ENCODE data around the gene TRPC1. TPM values are rescaled to one million over a fixed set of nuclear protein-coding genes. Genes with fewer than 3 reads are reported as not detected.

TRPC1 gene
- total RNA-seq, 1 experiment from 2014 or later = 3.8 TPM

- intact Hi-C loops (cut with micrococcal nuclease; ENCODE audit: unreplicated experiment) = loop anchor here (1.0 to 5.0 kb wide), 4 partner anchors 103 to 242 kb away; no protein-coding TSS in a partner anchor
- DNase-seq = peak; percentile 61 to 81
- Histone ChIP-seq H3K4me3 (no peak overlapping the region), H3K9me2 (ENCODE audit: insufficient read depth) (no peaks in the 10 kb centered on the region), H3K27me3 (ENCODE audit: insufficient read depth, low read depth) (no peaks in the 10 kb centered on the region), H3K79me2 (ENCODE audit: low read depth) (no peaks in the 10 kb centered on the region), H2AFZ (no peak overlapping the region), H3K9me3 (ENCODE audit: insufficient read depth, low read depth) (no peaks in the 10 kb centered on the region), H4K20me1 (ENCODE audit: insufficient read depth) (no peaks in the 10 kb centered on the region), H3F3A (ENCODE audit: insufficient read depth, low read depth) (no peaks in the 10 kb centered on the region), H3K27ac (no peak overlapping the region), H3K4me2 (no peak overlapping the region), H3K4me1 (replicated peaks; ENCODE audit: insufficient read depth) (no peaks in the 10 kb centered on the region), H3K36me3 (ENCODE audit: low read depth) (no peaks in the 10 kb centered on the region)
- ChIA-PET CTCF (interaction anchor here (0.6 to 1.7 kb wide), 16 partner anchors 28 to 846 kb away, joined by 3 to 11 read pairs (median 4); partner anchors contain the start of gene U2SURP), POLR2A (ENCODE audit: unreplicated experiment) (no interaction called here)
- TF ChIP-seq EZH2 (IDR thresholded peaks at IDR 0.05; ENCODE audit: low read depth) (no peak), CTCF (conservative IDR thresholded peaks at IDR 0.05) (peak; percentile 90)
- no TSS peak for BruUV-seq (replicated peaks)
Observed at GRCh38 chr3:142828703-142829305, 105.0 kb downstream of the TRPC1 start.

GRCh38 chr3:142837526-142837925 lies 113.7 kb downstream of the TRPC1 start:
- Histone ChIP-seq H2AFZ (no peak overlapping the region), H3K9me2 (ENCODE audit: insufficient read depth) (no peaks in the 10 kb centered on the region), H3K9me3 (ENCODE audit: insufficient read depth, low read depth) (no peaks in the 10 kb centered on the region), H3K79me2 (ENCODE audit: low read depth) (no peaks in the 10 kb centered on the region), H3K4me3 (no peak overlapping the region), H3K4me1 (replicated peaks; ENCODE audit: insufficient read depth) (no peaks in the 10 kb centered on the region), H3K4me2 (no peak overlapping the region), H3K36me3 (ENCODE audit: low read depth) (no peaks in the 10 kb centered on the region), H4K20me1 (ENCODE audit: insufficient read depth) (no peaks in the 10 kb centered on the region), H3K27ac (no peak overlapping the region), H3F3A (ENCODE audit: insufficient read depth, low read depth) (no peaks in the 10 kb centered on the region), H3K27me3 (ENCODE audit: insufficient read depth, low read depth) (no peaks in the 10 kb centered on the region)
- BruUV-seq (replicated peaks) = no TSS peak
- ChIA-PET CTCF (no interaction called here), POLR2A (ENCODE audit: unreplicated experiment) (no interaction called here)
- TF ChIP-seq CTCF (conservative IDR thresholded peaks at IDR 0.05) (no peak), EZH2 (IDR thresholded peaks at IDR 0.05; ENCODE audit: low read depth) (no peak)
- DNase-seq = no peak
- intact Hi-C loops (cut with micrococcal nuclease; ENCODE audit: unreplicated experiment) = no loop called here

GRCh38 chr3:142839831-142840230 lies 116.0 kb downstream of the TRPC1 start:
- intact Hi-C loops (cut with micrococcal nuclease; ENCODE audit: unreplicated experiment) = loop anchor here (5.0 kb wide), 1 partner anchor 57 kb away; no protein-coding TSS in a partner anchor
- no peaks in the 10 kb centered on the region for H3K9me2 ChIP-seq (ENCODE audit: insufficient read depth)
- CTCF ChIA-PET = interaction anchor here (0.5 kb wide), 1 partner anchor 13 kb away, joined by 5 read pairs; no protein-coding TSS in a partner anchor

More at GRCh38 chr3:142839831-142840230, 116.0 kb downstream of the TRPC1 start:
- no peak for DNase-seq
- H3K36me3 ChIP-seq (ENCODE audit: low read depth) = no peaks in the 10 kb centered on the region
- H3K4me1 ChIP-seq (replicated peaks; ENCODE audit: insufficient read depth) = no peaks in the 10 kb centered on the region
- POLR2A ChIA-PET (ENCODE audit: unreplicated experiment) = interaction anchor here (0.7 kb wide), 1 partner anchor 172 kb away, joined by 3 read pairs; no protein-coding TSS in a partner anchor
- H3K79me2 ChIP-seq (ENCODE audit: low read depth) = no peaks in the 10 kb centered on the region
- no peaks in the 10 kb centered on the region for H3K27me3 ChIP-seq (ENCODE audit: insufficient read depth, low read depth)
- H3K9me3 ChIP-seq (ENCODE audit: insufficient read depth, low read depth) = no peaks in the 10 kb centered on the region
- H3F3A ChIP-seq (ENCODE audit: insufficient read depth, low read depth) = no peaks in the 10 kb centered on the region
- H2AFZ ChIP-seq = no peak overlapping the region
- H3K4me2 ChIP-seq = no peak overlapping the region
- no peak for TF ChIP-seq CTCF (conservative IDR thresholded peaks at IDR 0.05)
- H3K4me3 ChIP-seq = no peak overlapping the region
- H3K27ac ChIP-seq = no peak overlapping the region
- BruUV-seq (replicated peaks) = no TSS peak
- no peaks in the 10 kb centered on the region for H4K20me1 ChIP-seq (ENCODE audit: insufficient read depth)
